Gastroesophageal sphincter (tissue), 4 donors: ENCODE measurements around the gene ARL4D. TPM values are rescaled to one million over a fixed set of nuclear protein-coding genes. Genes with fewer than 3 reads are reported as not detected.

ENCODE experiments used
- ATAC-seq: fragments of 150-250 bp; one replicate; pipeline ENCODE4 v1.9.1; 2016; ENCODE audit warnings: mild to moderate bottlenecking, moderate library complexity
- H3K27ac ChIP-seq, 4 donors: fragments of 200-600 bp; sonication (generic) in 3 of 4; 1 replicate in 3 of 4; 2 replicates in 1 of 4; pipeline ENCODE4 v1.5.1; 2016 to 2019
- H3K27me3 ChIP-seq: fragments of 200-600 bp; sonication (generic); one replicate; pipeline ENCODE4 v1.5.1; 2019
- H3K36me3 ChIP-seq, 2 donors: fragments of 200-600 bp; sonication (generic); one replicate each; pipeline ENCODE4 v1.5.1; 2019; ENCODE audit warnings: control low read depth in 1 of 2
- H3K4me1 ChIP-seq, 3 donors: fragments of 200-600 bp; sonication (generic); 1 replicate in 2 of 3; 2 replicates in 1 of 3; pipeline ENCODE4 v1.5.1; 2016 to 2019; ENCODE audit warnings: control low read depth in 2 of 3
- H3K4me3 ChIP-seq, 2 donors: fragments of 200-600 bp; sonication (generic); one replicate each; pipeline ENCODE4 v1.5.1; 2019; ENCODE audit warnings: mild to moderate bottlenecking in 1 of 2, moderate library complexity in 1 of 2
- H3K9me3 ChIP-seq, 3 donors: fragments of 200-600 bp; sonication (generic); one replicate each; pipeline ENCODE4 v1.5.1; 2017 to 2019; ENCODE audit warnings: control low read depth in 2 of 3
- CTCF ChIP-seq, 4 experiments: fragments of 200-600 bp in 2 of 4; fragments of 450-650 bp in 2 of 4; sonication (generic) in 1 of 4; IDR thresholded peaks; one replicate each; pipeline ENCODE4 v1.5.1; 2017 to 2019; ENCODE audit warnings: antibody characterized with exemption in 4 of 4, mild to moderate bottlenecking in 2 of 4, moderate library complexity in 2 of 4
- EP300 ChIP-seq: sonication (generic); formaldehyde crosslinking; IDR thresholded peaks from one replicate; pipeline ENCODE4 v1.6.1; 2017; ENCODE audit warnings: antibody characterized with exemption, mild to moderate bottlenecking
- POLR2A ChIP-seq, 2 donors: fragments of 450-650 bp; IDR thresholded peaks; one replicate each; pipeline ENCODE4 v1.6.1; 2017; ENCODE audit warnings: antibody characterized with exemption in 2 of 2, mild to moderate bottlenecking in 2 of 2, moderate library complexity in 1 of 2
- POLR2AphosphoS5 ChIP-seq: sonication (generic); formaldehyde crosslinking; IDR thresholded peaks from one replicate; pipeline ENCODE4 v1.6.1; 2017; ENCODE audit warnings: antibody characterized with exemption
- WGBS, 2 donors: methylation state at CpG; one replicate each; pipeline ENCODE4 v1.1.5; 2018; ENCODE audit warnings: low coverage in 1 of 2; 5-methylcytosine and 5-hydroxymethylcytosine counted together
- total RNA-seq, 4 donors: library from RNA; depleted of rRNA; stranded (reverse); fragments of >200 nt; gene quantifications; one replicate each; pipeline ENCODE4 v1.1.0, GENCODE V29; 2016

ARL4D gene
- total RNA-seq, 4 donors from 2014 or later: 18.2 to 35.8 (median 20.2) TPM

DNA sequence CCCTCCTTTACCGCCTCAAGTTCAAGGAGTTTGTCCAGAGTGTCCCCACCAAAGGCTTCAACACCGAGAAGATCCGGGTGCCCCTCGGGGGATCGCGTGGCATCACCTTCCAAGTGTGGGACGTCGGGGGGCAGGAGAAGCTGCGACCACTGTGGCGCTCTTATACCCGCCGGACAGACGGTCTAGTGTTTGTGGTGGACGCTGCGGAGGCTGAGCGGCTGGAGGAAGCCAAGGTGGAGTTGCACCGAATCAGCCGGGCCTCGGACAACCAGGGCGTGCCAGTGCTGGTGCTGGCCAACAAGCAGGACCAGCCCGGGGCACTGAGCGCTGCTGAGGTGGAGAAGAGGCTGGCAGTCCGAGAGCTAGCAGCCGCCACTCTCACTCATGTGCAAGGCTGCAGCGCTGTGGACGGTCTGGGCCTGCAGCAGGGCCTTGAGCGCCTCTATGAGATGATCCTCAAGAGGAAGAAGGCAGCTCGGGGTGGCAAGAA lies 1.1 kb downstream of the ARL4D start:
- peak; percentile 20 for ATAC-seq
- Histone ChIP-seq H3K27me3 (no peaks in the 10 kb centered on the region), H3K9me3 (no peaks in the 10 kb centered on the region), H3K27ac (peak overlapping the region; percentile 85 to 98 (median 94)), H3K4me1 (peaks cover 0 to 60% (median 28%) of the 10 kb centered on the region in 3 donors), H3K36me3 (peaks cover 0 to 4% of the 10 kb centered on the region in 2 donors), H3K4me3 (peak overlapping the region; percentile 75 to 80)
- WGBS, 2 donors: 65% methylated on average over 4 of the region's 28 CpGs; no CpG with 5 or more reads in 1 of the 2 donors
- no peak for TF ChIP-seq CTCF (IDR thresholded peaks at IDR 0.05)
- no peak for TF ChIP-seq POLR2AphosphoS5

GRCh38 chr17:43400943-43401717 lies 2.3 kb downstream of the ARL4D start:
- peak; percentile 63 for ATAC-seq
- H3K4me1 ChIP-seq: peaks cover 0 to 60% (median 28%) of the 10 kb centered on the region in 3 donors
- no peaks in the 10 kb centered on the region for H3K27me3 ChIP-seq
- H3K27ac ChIP-seq: peak overlapping the region; percentile 64 to 98 (median 94)
- H3K36me3 ChIP-seq: peaks cover 0 to 4% of the 10 kb centered on the region in 2 donors
- WGBS, 2 donors: 21 to 27% methylated on average over 2 of the region's 4 CpGs
- TF ChIP-seq EP300 (no peak), POLR2AphosphoS5 (peak; percentile 70), POLR2A (IDR thresholded peaks at IDR 0.05) (no peak), CTCF (IDR thresholded peaks at IDR 0.05) (no peak)
- H3K9me3 ChIP-seq: no peaks in the 10 kb centered on the region
- peak overlapping the region; percentile 75 to 80 for H3K4me3 ChIP-seq

DNA sequence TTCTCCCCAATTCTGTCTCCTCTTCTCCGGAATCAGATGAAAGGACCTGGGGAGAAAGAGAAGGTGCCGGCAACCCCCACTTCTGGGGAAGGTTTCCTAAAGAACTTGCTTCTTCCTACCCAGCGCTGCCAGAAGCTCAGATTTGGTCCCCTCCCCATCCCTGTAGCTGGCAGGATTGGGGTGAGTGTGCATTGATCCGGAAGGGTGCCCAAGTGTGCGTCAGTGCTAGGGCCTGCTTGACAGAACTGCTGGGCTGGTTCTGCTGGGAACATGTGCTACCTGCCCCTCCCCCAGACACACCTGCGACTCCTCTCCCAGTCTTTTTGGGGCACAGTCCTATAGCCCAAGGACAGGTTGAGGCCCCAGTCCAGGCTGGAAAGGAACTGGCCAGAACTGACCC lies 3.3 kb downstream of the ARL4D start:
- no peaks in the 10 kb centered on the region for H3K27me3 ChIP-seq
- TF ChIP-seq POLR2A (IDR thresholded peaks at IDR 0.05) (no peak), CTCF (IDR thresholded peaks at IDR 0.05) (no peak), POLR2AphosphoS5 (peak; percentile 15), EP300 (no peak)
- no peaks in the 10 kb centered on the region for H3K9me3 ChIP-seq
- no peak for ATAC-seq
- peak overlapping the region; percentile 64 to 98 (median 94) for H3K27ac ChIP-seq
- WGBS, 2 donors: 79% methylated on average over 2 of the region's 6 CpGs; no CpG with 5 or more reads in 1 of the 2 donors
- H3K4me3 ChIP-seq: peak overlapping the region in 1 of 2 donors; percentile 80
- H3K36me3 ChIP-seq: peaks cover 0 to 4% of the 10 kb centered on the region in 2 donors
- H3K4me1 ChIP-seq: peaks cover 0 to 66% (median 28%) of the 10 kb centered on the region in 3 donors

DNA sequence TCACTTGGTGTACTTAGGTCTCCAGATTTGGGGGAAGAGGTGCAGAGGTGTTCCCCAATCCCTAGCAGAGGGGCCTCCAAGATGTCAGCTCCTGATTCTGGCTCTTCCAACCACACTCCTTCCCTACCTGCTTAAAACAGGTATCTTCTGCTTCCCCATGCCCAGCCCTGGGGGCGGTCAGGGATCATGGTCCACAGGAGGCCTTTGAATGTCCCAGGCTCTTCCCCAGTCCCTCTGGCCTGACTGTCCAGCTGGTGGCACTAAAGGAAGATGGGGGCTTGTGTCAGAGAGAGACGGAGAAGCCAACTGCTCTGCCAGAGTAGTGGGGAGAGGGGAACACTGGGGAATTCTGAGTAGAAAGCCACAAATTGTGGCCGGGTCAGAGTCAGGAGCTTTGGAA lies 3.8 kb downstream of the ARL4D start:
- Histone ChIP-seq H3K27me3 (no peaks in the 10 kb centered on the region), H3K27ac (peak overlapping the region in 3 of 4 donors; percentile 92 to 98 (median 97))
- WGBS, 2 donors: 60% methylated on average over 1 of the region's 3 CpGs; no CpG with 5 or more reads in 1 of the 2 donors

More for the DNA sequence above, 3.8 kb downstream of the ARL4D start:
- TF ChIP-seq POLR2AphosphoS5: no peak
- TF ChIP-seq POLR2A (IDR thresholded peaks at IDR 0.05): no peak
- TF ChIP-seq CTCF (IDR thresholded peaks at IDR 0.05): no peak
- TF ChIP-seq EP300: no peak
- Histone ChIP-seq H3K4me1 (peaks cover 0 to 66% (median 28%) of the 10 kb centered on the region in 3 donors), H3K9me3 (no peaks in the 10 kb centered on the region), H3K36me3 (peaks cover 0 to 4% of the 10 kb centered on the region in 2 donors), H3K4me3 (no peak overlapping the region)
- no peak for ATAC-seq
